Omental fat pad (tissue), 4 donors: ENCODE measurements around the gene KRTAP23-1. TPM values are rescaled to one million over a fixed set of nuclear protein-coding genes. Genes with fewer than 3 reads are reported as not detected.

Experiments
- ATAC-seq: fragments of 150-250 bp; one replicate; pipeline ENCODE4 v1.9.1; 2016; ENCODE audit warnings: mild to moderate bottlenecking, moderate library complexity; ENCODE audit not compliant: low FRiP score
- DNase-seq: peaks from one replicate; pipeline ENCODE4 v3.0.0-alpha.2; 2019; ENCODE audit warnings: low spot score
- small RNA-seq: library from RNA; depleted of rRNA; stranded (forward); fragments of <200 nt; gene quantifications from one replicate; pipeline ENCODE3, GENCODE V24; 2016
- total RNA-seq, 4 donors: library from RNA; depleted of rRNA; stranded (reverse); fragments of >200 nt; gene quantifications; one replicate each; pipeline ENCODE4 v1.1.0, GENCODE V29; 2016
- TF ChIP-seq, protein P1 (sequence below), 3 donors: fragments of 450-650 bp; IDR thresholded peaks; one replicate each; pipeline ENCODE4 v1.5.1; 2016 to 2017; ENCODE audit warnings: antibody characterized with exemption in 3 of 3, mild to moderate bottlenecking in 3 of 3, moderate library complexity in 2 of 3

Gene KRTAP23-1
- total RNA-seq, 4 donors from 2014 or later: not detected

DNA sequence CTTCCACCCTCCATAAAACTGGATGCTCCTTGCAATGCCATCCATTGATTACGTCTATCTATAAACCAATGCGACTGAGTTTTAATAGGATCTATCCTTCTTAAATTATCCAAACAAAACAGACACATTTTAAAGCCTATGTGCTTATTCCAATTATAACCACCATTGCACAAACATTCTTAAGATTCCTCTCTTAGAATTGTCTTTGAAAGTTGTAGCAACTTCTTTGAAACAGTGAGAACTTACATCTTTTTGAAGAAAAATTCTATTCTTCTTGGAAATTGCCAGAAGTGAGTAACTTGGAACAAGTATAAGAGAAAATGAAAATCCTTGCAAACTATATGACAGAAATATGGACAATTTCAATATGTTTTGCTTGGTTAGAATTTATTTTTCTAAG, 28.2 kb downstream of the KRTAP23-1 start, which contains the start of gene KRTAP26-1:
Gene KRTAP26-1 (minus strand): TSS at position 101 of the 400 bp plus-strand sequence. CDS start 280 bp downstream, outside the sequence.
- TF ChIP-seq, protein P1, sequence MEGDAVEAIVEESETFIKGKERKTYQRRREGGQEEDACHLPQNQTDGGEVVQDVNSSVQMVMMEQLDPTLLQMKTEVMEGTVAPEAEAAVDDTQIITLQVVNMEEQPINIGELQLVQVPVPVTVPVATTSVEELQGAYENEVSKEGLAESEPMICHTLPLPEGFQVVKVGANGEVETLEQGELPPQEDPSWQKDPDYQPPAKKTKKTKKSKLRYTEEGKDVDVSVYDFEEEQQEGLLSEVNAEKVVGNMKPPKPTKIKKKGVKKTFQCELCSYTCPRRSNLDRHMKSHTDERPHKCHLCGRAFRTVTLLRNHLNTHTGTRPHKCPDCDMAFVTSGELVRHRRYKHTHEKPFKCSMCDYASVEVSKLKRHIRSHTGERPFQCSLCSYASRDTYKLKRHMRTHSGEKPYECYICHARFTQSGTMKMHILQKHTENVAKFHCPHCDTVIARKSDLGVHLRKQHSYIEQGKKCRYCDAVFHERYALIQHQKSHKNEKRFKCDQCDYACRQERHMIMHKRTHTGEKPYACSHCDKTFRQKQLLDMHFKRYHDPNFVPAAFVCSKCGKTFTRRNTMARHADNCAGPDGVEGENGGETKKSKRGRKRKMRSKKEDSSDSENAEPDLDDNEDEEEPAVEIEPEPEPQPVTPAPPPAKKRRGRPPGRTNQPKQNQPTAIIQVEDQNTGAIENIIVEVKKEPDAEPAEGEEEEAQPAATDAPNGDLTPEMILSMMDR (IDR thresholded peaks at IDR 0.05): no peak
- no peak for ATAC-seq
- DNase-seq: no peak

- ATAC-seq (no peak), DNase-seq (no peak)
- TF ChIP-seq, protein P1 (IDR thresholded peaks at IDR 0.05): no peak
Observed at GRCh38 chr21:30315701-30316100, 32.7 kb downstream of the KRTAP23-1 start.

DNA sequence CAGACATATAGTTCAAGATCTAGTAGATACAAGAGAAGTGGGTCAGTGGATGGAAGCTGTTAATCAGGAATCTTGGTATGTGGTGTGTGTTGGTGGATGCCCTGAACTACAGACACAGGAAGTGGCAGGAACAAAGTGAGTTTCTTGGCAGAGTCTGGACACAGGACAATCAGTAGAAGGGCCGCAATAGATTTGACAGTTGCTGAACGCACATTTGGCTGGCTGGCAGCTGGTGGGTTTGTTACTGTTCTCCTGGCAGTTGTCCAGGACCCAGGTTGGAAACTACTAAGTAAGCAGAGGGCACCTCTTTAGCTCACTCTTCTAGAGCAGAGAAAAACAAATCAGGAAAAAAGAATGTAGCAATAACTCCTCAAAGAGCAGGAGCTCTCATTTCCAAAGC, 41.5 kb downstream of the KRTAP23-1 start:
- ATAC-seq: no peak
- TF ChIP-seq, protein P1 (IDR thresholded peaks at IDR 0.05): no peak
- no peak for DNase-seq

- TF ChIP-seq, protein P1 (IDR thresholded peaks at IDR 0.05): no peak
- ATAC-seq (no peak), DNase-seq (no peak)
Observed at GRCh38 chr21:30305136-30305535, 43.3 kb downstream of the KRTAP23-1 start.

Small RNAs within 50 kb of the gene (small RNA-seq; reads per million reads assigned to genes)
- gene KRTAP23-1 (not detected), gene MIR4327 (not detected)

Other genes with a start within 250 kb of the KRTAP23-1 start
- gene CLDN17, start 181.8 kb downstream of the KRTAP23-1 start, total RNA-seq: not detected
- gene CLDN8, start 132.5 kb downstream of the KRTAP23-1 start, total RNA-seq: not detected
- not detected for gene KRTAP24-1, start 65.7 kb downstream of the KRTAP23-1 start, total RNA-seq
- gene KRTAP25-1, start 59.1 kb downstream of the KRTAP23-1 start, total RNA-seq: not detected
- gene KRTAP26-1, start 28.3 kb downstream of the KRTAP23-1 start, total RNA-seq: not detected
- not detected for gene KRTAP27-1, start 10.9 kb downstream of the KRTAP23-1 start, total RNA-seq
- not detected for gene KRTAP13-2, start 23.7 kb upstream of the KRTAP23-1 start, total RNA-seq
- gene KRTAP13-1, start 47.4 kb upstream of the KRTAP23-1 start, total RNA-seq: not detected
- gene KRTAP13-3, start 77.3 kb upstream of the KRTAP23-1 start, total RNA-seq: not detected
- not detected for gene KRTAP13-4, start 81.6 kb upstream of the KRTAP23-1 start, total RNA-seq
- not detected for gene KRTAP15-1, start 91.7 kb upstream of the KRTAP23-1 start, total RNA-seq
- not detected for gene KRTAP19-1, start 131.8 kb upstream of the KRTAP23-1 start, total RNA-seq
- gene KRTAP19-2, start 138.8 kb upstream of the KRTAP23-1 start, total RNA-seq: not detected
- not detected for gene KRTAP19-3, start 143.4 kb upstream of the KRTAP23-1 start, total RNA-seq
- not detected for gene KRTAP19-4, start 148.6 kb upstream of the KRTAP23-1 start, total RNA-seq
- gene KRTAP19-5, start 153.5 kb upstream of the KRTAP23-1 start, total RNA-seq: not detected
- gene KRTAP19-6, start 193.3 kb upstream of the KRTAP23-1 start, total RNA-seq: not detected
- gene KRTAP19-7, start 212.7 kb upstream of the KRTAP23-1 start, total RNA-seq: not detected
- not detected for gene KRTAP22-2, start 241.8 kb upstream of the KRTAP23-1 start, total RNA-seq
- not detected for gene KRTAP6-3, start 243.8 kb upstream of the KRTAP23-1 start, total RNA-seq